ENCODE measurements around the gene MOGAT3. TPM values are rescaled to one million over a fixed set of nuclear protein-coding genes. Genes with fewer than 3 reads are reported as not detected.

Gene MOGAT3
- total and polyA plus RNA-seq, 5 experiments from 2014 or later: not detected

- Mint-ChIP-seq H3K36me3 (peaks cover 0 to 83% (median 8%) of the 10 kb centered on the region in 3 donors), H3K4me3 (no peak overlapping the region), H3K9me3 (no peaks in the 10 kb centered on the region), H3K27ac (no peak overlapping the region), H3K27me3 (no peaks in the 10 kb centered on the region), H3K4me1 (peaks cover 4 to 15% (median 12%) of the 10 kb centered on the region in 4 donors)
- DNase-seq (no peak), ATAC-seq (no peak)
- POLR2A ChIA-PET: interaction anchor here (0.6 to 1.4 kb wide), 3 partner anchors 9 to 1124 kb away, joined by 3 to 4 read pairs (median 4); partner anchors contain the start of genes PLOD3 and ZNHIT1
Measured at GRCh38 chr7:101226721-101227120, 25.9 kb upstream of the MOGAT3 start.

- no peak for ATAC-seq
- Mint-ChIP-seq H3K9me3 (no peaks in the 10 kb centered on the region), H3K36me3 (peaks cover 0 to 82% (median 8%) of the 10 kb centered on the region in 3 donors), H3K4me1 (peaks cover 6 to 22% (median 17%) of the 10 kb centered on the region in 4 donors), H3K27me3 (no peaks in the 10 kb centered on the region), H3K4me3 (no peak overlapping the region), H3K27ac (no peak overlapping the region)
- DNase-seq: no peak
- POLR2A ChIA-PET: no interaction called here
Measured at GRCh38 chr7:101225650-101226049, 24.8 kb upstream of the MOGAT3 start.

- peak overlapping the region in 1 of 10 donors; percentile 20 for H3K4me3 Mint-ChIP-seq
- no peak for ATAC-seq
- POLR2A ChIA-PET: interaction anchor here (1.3 to 1.7 kb wide), 2 partner anchors 21 to 28 kb away, joined by 3 to 5 read pairs; no protein-coding TSS in a partner anchor
- H3K4me1 Mint-ChIP-seq: peaks cover 19 to 36% (median 29%) of the 10 kb centered on the region in 4 donors
- peaks cover 0 to 66% (median 8%) of the 10 kb centered on the region in 3 donors for H3K36me3 Mint-ChIP-seq
- no peaks in the 10 kb centered on the region for H3K9me3 Mint-ChIP-seq
- no peak for DNase-seq
- H3K27ac Mint-ChIP-seq: no peak overlapping the region
- H3K27me3 Mint-ChIP-seq: no peaks in the 10 kb centered on the region
Measured at GRCh38 chr7:101223528-101223927, 22.7 kb upstream of the MOGAT3 start.

GRCh38 chr7:101222275-101222830, 21.5 kb upstream of the MOGAT3 start:
- Mint-ChIP-seq H3K4me3 (no peak overlapping the region), H3K27me3 (no peaks in the 10 kb centered on the region), H3K9me3 (no peaks in the 10 kb centered on the region), H3K36me3 (peaks cover 0 to 55% (median 8%) of the 10 kb centered on the region in 3 donors), H3K27ac (no peak overlapping the region), H3K4me1 (peaks cover 20 to 42% (median 33%) of the 10 kb centered on the region in 4 donors)
- POLR2A ChIA-PET: interaction anchor here (1.7 kb wide), 1 partner anchor 30 kb away, joined by 5 read pairs; no protein-coding TSS in a partner anchor
- ATAC-seq (no peak), DNase-seq (no peak)

- DNase-seq (no peak), ATAC-seq (no peak)
- POLR2A ChIA-PET: no interaction called here
- Mint-ChIP-seq H3K4me3 (peak overlapping the region in 5 of 10 donors; percentile 27 to 43 (median 37)), H3K9me3 (no peaks in the 10 kb centered on the region), H3K27me3 (no peaks in the 10 kb centered on the region), H3K27ac (peak overlapping the region in 2 of 10 donors; percentile 2 to 10), H3K36me3 (peaks cover 0 to 44% (median 6%) of the 10 kb centered on the region in 3 donors), H3K4me1 (peaks cover 25 to 53% (median 41%) of the 10 kb centered on the region in 4 donors)
Measured at GRCh38 chr7:101220295-101220694, 19.5 kb upstream of the MOGAT3 start.

- no peaks in the 10 kb centered on the region for H3K9me3 Mint-ChIP-seq
- H3K27me3 Mint-ChIP-seq: no peaks in the 10 kb centered on the region
- DNase-seq (no peak), ATAC-seq (peak; percentile 6 to 7)
- H3K4me3 Mint-ChIP-seq: peak overlapping the region; percentile 93 to 98 (median 96)
- H3K4me1 Mint-ChIP-seq: peaks cover 25 to 53% (median 40%) of the 10 kb centered on the region in 4 donors
- peaks cover 0 to 35% (median 4%) of the 10 kb centered on the region in 3 donors for H3K36me3 Mint-ChIP-seq
- peak overlapping the region; percentile 93 to 98 (median 96) for H3K27ac Mint-ChIP-seq
- POLR2A ChIA-PET: interaction anchor here (0.6 to 3.1 kb wide), 13 partner anchors 8 to 790 kb away, joined by 3 to 59 read pairs (median 3); partner anchors contain the start of genes FBXO24, FIS1, IFT22 and LRCH4
Measured at GRCh38 chr7:101218236-101219125, 17.6 kb upstream of the MOGAT3 start.

GRCh38 chr7:101217388-101218235, 16.8 kb upstream of the MOGAT3 start, which contains the start of the genes PLOD3 and ZNHIT1:
PLOD3 (minus strand) TSS chr7:101217581; CDS start chr7:101217274, 307 bp downstream.
ZNHIT1 (plus strand) TSS chr7:101218165; CDS start chr7:101218196, 31 bp downstream.
- no peaks in the 10 kb centered on the region for H3K9me3 Mint-ChIP-seq

GRCh38 chr7:101216860-101217387, 16.1 kb upstream of the MOGAT3 start:
- Mint-ChIP-seq H3K27me3 (no peaks in the 10 kb centered on the region), H3K36me3 (peaks cover 0 to 25% (median 4%) of the 10 kb centered on the region in 3 donors), H3K27ac (peak overlapping the region in 9 of 10 donors; percentile 36 to 98 (median 88)), H3K4me1 (peaks cover 20 to 48% (median 38%) of the 10 kb centered on the region in 4 donors), H3K9me3 (no peaks in the 10 kb centered on the region), H3K4me3 (peak overlapping the region; percentile 93 to 98 (median 96))
- DNase-seq (peak in 1 of 10 donors; percentile 8), ATAC-seq (peak in 1 of 2 donors; percentile 7)
- POLR2A ChIA-PET: interaction anchor here (0.6 to 3.1 kb wide), 9 partner anchors 10 to 739 kb away, joined by 3 to 59 read pairs (median 4); partner anchors contain the start of genes FBXO24, FIS1 and LRCH4

More at GRCh38 chr7:101217388-101218235, 16.8 kb upstream of the MOGAT3 start, which contains the start of the genes PLOD3 and ZNHIT1:
- H3K4me3 Mint-ChIP-seq: peak within 1 kb of the TSS; percentile 93 to 98 (median 96)
- peak; percentile 75 to 79 for ATAC-seq
- POLR2A ChIA-PET: interaction anchor here (0.6 to 3.1 kb wide), 16 partner anchors 9 to 789 kb away, joined by 3 to 59 read pairs (median 3); partner anchors contain the start of genes FBXO24, FIS1, IFT22 and LRCH4
- peak; percentile 89 to 98 (median 96) for DNase-seq
- peaks cover 24 to 53% (median 40%) of the 10 kb centered on the region in 4 donors for H3K4me1 Mint-ChIP-seq
- H3K36me3 Mint-ChIP-seq: peaks cover 0 to 29% (median 4%) of the 10 kb centered on the region in 3 donors
- peak within 1 kb of the TSS; percentile 93 to 98 (median 96) for H3K27ac Mint-ChIP-seq
- H3K27me3 Mint-ChIP-seq: no peaks in the 10 kb centered on the region

- no peak for ATAC-seq
- Mint-ChIP-seq H3K9me3 (no peaks in the 10 kb centered on the region), H3K4me1 (peaks cover 13 to 41% (median 34%) of the 10 kb centered on the region in 4 donors), H3K27me3 (no peaks in the 10 kb centered on the region), H3K4me3 (peak overlapping the region; percentile 59 to 98 (median 88)), H3K27ac (peak overlapping the region in 9 of 10 donors; percentile 36 to 88 (median 76)), H3K36me3 (peaks cover 0 to 20% (median 4%) of the 10 kb centered on the region in 3 donors)
- DNase-seq: no peak
- POLR2A ChIA-PET: interaction anchor here (0.6 to 3.1 kb wide), 4 partner anchors 28 to 738 kb away, joined by 3 to 59 read pairs (median 12); partner anchors contain the start of gene FIS1
Measured at GRCh38 chr7:101216001-101216859, 15.4 kb upstream of the MOGAT3 start.

- peaks cover 0 to 42% (median 17%) of the 10 kb centered on the region in 3 donors for H3K36me3 Mint-ChIP-seq
- H3K4me1 Mint-ChIP-seq: peaks cover 5 to 11% (median 8%) of the 10 kb centered on the region in 4 donors
- no peak for ATAC-seq
- POLR2A ChIA-PET: interaction anchor here (0.9 kb wide), 1 partner anchor 26 kb away, joined by 3 read pairs; no protein-coding TSS in a partner anchor
- H3K27me3 Mint-ChIP-seq: no peaks in the 10 kb centered on the region
- peaks cover 0 to 1% (median 0%) of the 10 kb centered on the region in 9 donors for H3K9me3 Mint-ChIP-seq
- DNase-seq: no peak
- H3K27ac Mint-ChIP-seq: peak overlapping the region in 1 of 10 donors; percentile 27
- H3K4me3 Mint-ChIP-seq: no peak overlapping the region
Measured at GRCh38 chr7:101212014-101212413, 11.2 kb upstream of the MOGAT3 start.
